SK-N-MC (cell line): Measurements from ENCODE around the gene SNX9.

Experiments
- EZH2 ChIP-seq: fragments of 200-600 bp; sonication (generic); IDR thresholded peaks from one replicate; pipeline ENCODE4 v1.6.1; 2017; ENCODE audit warnings: antibody characterized with exemption
- FOXP2 ChIP-seq: optimal IDR thresholded peaks from 2 replicates; pipeline ENCODE3; 2011; ENCODE audit warnings: mild to moderate bottlenecking, moderate library complexity; ENCODE audit not compliant: insufficient read depth; ENCODE audit errors: extremely low read length, control extremely low read depth
- POLR2AphosphoS5 ChIP-seq: IDR thresholded peaks from 2 replicates; pipeline ENCODE4 v1.6.1; 2012; ENCODE audit warnings: mild to moderate bottlenecking, low read depth, low read length, borderline replicate concordance

DNA sequence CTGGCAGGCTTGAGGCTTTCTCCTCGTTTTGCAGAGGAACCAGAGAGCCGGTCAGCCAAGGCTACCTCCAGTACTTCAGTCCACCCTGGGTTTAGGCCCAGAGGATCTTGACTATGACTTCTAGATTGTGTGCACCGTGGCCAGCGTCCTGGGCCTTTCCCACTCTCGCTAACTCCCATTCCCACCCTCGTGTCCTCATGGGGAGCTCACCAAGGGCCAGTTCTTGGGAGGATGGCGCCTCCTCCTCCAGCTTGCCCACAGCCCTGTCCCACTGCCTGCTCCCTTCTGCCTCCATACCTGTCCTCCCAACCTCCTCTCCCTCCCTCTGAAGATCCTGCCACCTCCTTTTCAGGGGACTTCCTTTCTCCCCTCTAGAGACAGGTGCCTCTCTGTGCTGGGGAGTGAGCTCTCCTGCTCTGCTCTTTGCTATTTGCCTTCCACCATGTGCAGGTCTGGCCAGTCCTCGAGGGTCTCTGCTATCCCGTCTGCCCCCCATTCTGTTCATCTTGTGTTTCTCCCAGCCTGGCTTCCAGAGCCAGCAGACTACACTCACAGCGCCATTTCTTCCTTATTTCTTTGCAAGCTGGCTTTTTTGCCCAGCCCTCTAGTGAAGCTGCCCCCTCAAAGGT is 154.2 kb downstream of the SNX9 start:
- TF ChIP-seq POLR2AphosphoS5 (no peak), EZH2 (no peak), FOXP2 (no peak)
